ENCODE measurements around the gene H2AZ1. TPM values are rescaled to one million over a fixed set of nuclear protein-coding genes. Genes with fewer than 3 reads are reported as not detected.

H2AZ1 gene
- polyA plus RNA-seq, 1 donor from 2014 or later = 571 TPM

DNA sequence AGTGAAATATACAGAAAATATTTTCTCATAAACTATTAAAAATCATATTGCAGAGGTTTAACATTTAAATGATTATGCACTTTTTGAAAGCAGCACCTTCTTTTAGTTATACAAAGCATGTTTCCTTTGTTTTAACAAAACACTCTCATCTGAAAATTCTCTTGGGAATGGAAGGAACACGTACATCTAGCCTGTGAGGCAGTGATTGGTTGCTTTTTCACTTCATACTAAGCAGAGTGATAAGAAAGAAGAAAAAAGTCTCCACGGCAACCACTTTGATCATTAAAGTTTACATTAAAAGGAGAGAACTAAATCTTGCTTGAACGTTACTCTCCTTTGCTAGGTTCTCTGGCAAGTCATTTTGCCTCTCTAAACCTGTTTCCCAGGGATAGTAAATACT, 41.7 kb upstream of the H2AZ1 start:
- TF ChIP-seq, protein P1, sequence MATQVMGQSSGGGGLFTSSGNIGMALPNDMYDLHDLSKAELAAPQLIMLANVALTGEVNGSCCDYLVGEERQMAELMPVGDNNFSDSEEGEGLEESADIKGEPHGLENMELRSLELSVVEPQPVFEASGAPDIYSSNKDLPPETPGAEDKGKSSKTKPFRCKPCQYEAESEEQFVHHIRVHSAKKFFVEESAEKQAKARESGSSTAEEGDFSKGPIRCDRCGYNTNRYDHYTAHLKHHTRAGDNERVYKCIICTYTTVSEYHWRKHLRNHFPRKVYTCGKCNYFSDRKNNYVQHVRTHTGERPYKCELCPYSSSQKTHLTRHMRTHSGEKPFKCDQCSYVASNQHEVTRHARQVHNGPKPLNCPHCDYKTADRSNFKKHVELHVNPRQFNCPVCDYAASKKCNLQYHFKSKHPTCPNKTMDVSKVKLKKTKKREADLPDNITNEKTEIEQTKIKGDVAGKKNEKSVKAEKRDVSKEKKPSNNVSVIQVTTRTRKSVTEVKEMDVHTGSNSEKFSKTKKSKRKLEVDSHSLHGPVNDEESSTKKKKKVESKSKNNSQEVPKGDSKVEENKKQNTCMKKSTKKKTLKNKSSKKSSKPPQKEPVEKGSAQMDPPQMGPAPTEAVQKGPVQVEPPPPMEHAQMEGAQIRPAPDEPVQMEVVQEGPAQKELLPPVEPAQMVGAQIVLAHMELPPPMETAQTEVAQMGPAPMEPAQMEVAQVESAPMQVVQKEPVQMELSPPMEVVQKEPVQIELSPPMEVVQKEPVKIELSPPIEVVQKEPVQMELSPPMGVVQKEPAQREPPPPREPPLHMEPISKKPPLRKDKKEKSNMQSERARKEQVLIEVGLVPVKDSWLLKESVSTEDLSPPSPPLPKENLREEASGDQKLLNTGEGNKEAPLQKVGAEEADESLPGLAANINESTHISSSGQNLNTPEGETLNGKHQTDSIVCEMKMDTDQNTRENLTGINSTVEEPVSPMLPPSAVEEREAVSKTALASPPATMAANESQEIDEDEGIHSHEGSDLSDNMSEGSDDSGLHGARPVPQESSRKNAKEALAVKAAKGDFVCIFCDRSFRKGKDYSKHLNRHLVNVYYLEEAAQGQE (IDR thresholded peaks at IDR 0.05; ENCODE audit: borderline replicate concordance) = no peak
- no peak for TF ChIP-seq RAD21 (conservative IDR thresholded peaks at IDR 0.05)
- no peak for TF ChIP-seq EP300 (conservative IDR thresholded peaks at IDR 0.05; ENCODE audit: poor library complexity, severe bottlenecking)
- TF ChIP-seq, protein P2, sequence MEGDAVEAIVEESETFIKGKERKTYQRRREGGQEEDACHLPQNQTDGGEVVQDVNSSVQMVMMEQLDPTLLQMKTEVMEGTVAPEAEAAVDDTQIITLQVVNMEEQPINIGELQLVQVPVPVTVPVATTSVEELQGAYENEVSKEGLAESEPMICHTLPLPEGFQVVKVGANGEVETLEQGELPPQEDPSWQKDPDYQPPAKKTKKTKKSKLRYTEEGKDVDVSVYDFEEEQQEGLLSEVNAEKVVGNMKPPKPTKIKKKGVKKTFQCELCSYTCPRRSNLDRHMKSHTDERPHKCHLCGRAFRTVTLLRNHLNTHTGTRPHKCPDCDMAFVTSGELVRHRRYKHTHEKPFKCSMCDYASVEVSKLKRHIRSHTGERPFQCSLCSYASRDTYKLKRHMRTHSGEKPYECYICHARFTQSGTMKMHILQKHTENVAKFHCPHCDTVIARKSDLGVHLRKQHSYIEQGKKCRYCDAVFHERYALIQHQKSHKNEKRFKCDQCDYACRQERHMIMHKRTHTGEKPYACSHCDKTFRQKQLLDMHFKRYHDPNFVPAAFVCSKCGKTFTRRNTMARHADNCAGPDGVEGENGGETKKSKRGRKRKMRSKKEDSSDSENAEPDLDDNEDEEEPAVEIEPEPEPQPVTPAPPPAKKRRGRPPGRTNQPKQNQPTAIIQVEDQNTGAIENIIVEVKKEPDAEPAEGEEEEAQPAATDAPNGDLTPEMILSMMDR (IDR thresholded peaks at IDR 0.05; ENCODE audit: poor library complexity, severe bottlenecking) = no peak
- TF ChIP-seq POLR2AphosphoS5 (IDR thresholded peaks at IDR 0.05) = no peak
- TF ChIP-seq TAF1 (IDR thresholded peaks at IDR 0.05; ENCODE audit: low read depth) = no peak
- no peak for TF ChIP-seq EZH2 (IDR thresholded peaks at IDR 0.05; ENCODE audit: borderline replicate concordance, insufficient read depth, low read length, poor library complexity, severe bottlenecking)
- no peak for TF ChIP-seq MXI1 (conservative IDR thresholded peaks at IDR 0.05; ENCODE audit: poor library complexity, severe bottlenecking)
- TF ChIP-seq SMC3 (conservative IDR thresholded peaks at IDR 0.05; ENCODE audit: poor library complexity) = no peak
- Histone ChIP-seq H2AFZ (ENCODE audit: low read depth, low read length) (no peak overlapping the region), H3K9me2 (ENCODE audit: insufficient read depth, low read length) (no peaks in the 10 kb centered on the region), H3K27me3 (ENCODE audit: insufficient read depth, low read depth, low read length) (no peaks in the 10 kb centered on the region), H3K27ac (ENCODE audit: low read length) (peak overlapping the region; percentile 4), H3K9ac (ENCODE audit: low read length) (no peak overlapping the region), H3K36me3 (ENCODE audit: insufficient read depth, low read length) (no peaks in the 10 kb centered on the region), H3K9me3 (ENCODE audit: low read length) (no peaks in the 10 kb centered on the region), H4K20me1 (ENCODE audit: insufficient read depth) (no peaks in the 10 kb centered on the region), H3F3A (ENCODE audit: insufficient read depth, low read length, poor library complexity, severe bottlenecking) (no peaks in the 10 kb centered on the region), H3K79me2 (replicated peaks; ENCODE audit: insufficient read depth, low read length) (no peaks in the 10 kb centered on the region), H3K4me2 (ENCODE audit: low read length) (peak overlapping the region; percentile 3), H3K4me3 (ENCODE audit: low read length) (peak overlapping the region; percentile 3)

DNA sequence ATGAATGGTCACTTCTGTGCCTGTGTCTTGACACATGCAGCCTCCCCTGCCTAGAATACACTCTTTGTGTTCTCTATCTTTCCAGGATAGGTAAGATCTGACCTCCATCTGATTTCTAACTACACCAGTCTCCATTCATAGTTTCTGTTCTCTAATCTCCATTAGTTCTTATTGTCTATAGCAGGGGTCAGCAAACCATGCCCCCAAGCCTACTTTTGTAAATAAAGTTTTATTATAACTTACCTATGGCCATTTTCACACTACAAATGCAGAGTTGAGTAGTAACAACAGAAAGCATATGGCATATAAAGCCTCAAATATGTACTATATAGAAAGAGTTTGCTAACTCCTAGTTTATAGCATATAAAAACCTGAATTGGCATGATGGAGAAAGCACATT, 37.6 kb upstream of the H2AZ1 start:
- Histone ChIP-seq H4K20me1 (ENCODE audit: insufficient read depth) (no peaks in the 10 kb centered on the region), H2AFZ (ENCODE audit: low read depth, low read length) (no peak overlapping the region)

More for the DNA sequence above, 37.6 kb upstream of the H2AZ1 start:
- Histone ChIP-seq H3K9me2 (ENCODE audit: insufficient read depth, low read length) (no peaks in the 10 kb centered on the region), H3K9ac (ENCODE audit: low read length) (no peak overlapping the region), H3K27me3 (ENCODE audit: insufficient read depth, low read depth, low read length) (no peaks in the 10 kb centered on the region), H3K27ac (ENCODE audit: low read length) (no peak overlapping the region), H3K79me2 (replicated peaks; ENCODE audit: insufficient read depth, low read length) (no peaks in the 10 kb centered on the region), H3K4me3 (ENCODE audit: low read length) (no peak overlapping the region), H3K36me3 (ENCODE audit: insufficient read depth, low read length) (no peaks in the 10 kb centered on the region), H3K9me3 (ENCODE audit: low read length) (no peaks in the 10 kb centered on the region), H3K4me2 (ENCODE audit: low read length) (no peak overlapping the region), H3F3A (ENCODE audit: insufficient read depth, low read length, poor library complexity, severe bottlenecking) (no peaks in the 10 kb centered on the region)
- no peak for TF ChIP-seq SMC3 (conservative IDR thresholded peaks at IDR 0.05; ENCODE audit: poor library complexity)
- TF ChIP-seq RAD21 (conservative IDR thresholded peaks at IDR 0.05) = no peak
- TF ChIP-seq, protein P1 (IDR thresholded peaks at IDR 0.05; ENCODE audit: borderline replicate concordance) = no peak
- no peak for TF ChIP-seq TAF1 (IDR thresholded peaks at IDR 0.05; ENCODE audit: low read depth)
- TF ChIP-seq POLR2AphosphoS5 (IDR thresholded peaks at IDR 0.05) = no peak
- TF ChIP-seq EP300 (conservative IDR thresholded peaks at IDR 0.05; ENCODE audit: poor library complexity, severe bottlenecking) = no peak
